Measurements from ENCODE around the gene ZNF444. TPM values are rescaled to one million over a fixed set of nuclear protein-coding genes. Genes with fewer than 3 reads are reported as not detected.
"Not testable (repeated sequence)": the region's sequence is repeated elsewhere in the genome, so short reads cannot be mapped to it uniquely, and the experiment has no call there.

Gene ZNF444
- polyA plus RNA-seq, 1 donor: 18.6 TPM

DNA sequence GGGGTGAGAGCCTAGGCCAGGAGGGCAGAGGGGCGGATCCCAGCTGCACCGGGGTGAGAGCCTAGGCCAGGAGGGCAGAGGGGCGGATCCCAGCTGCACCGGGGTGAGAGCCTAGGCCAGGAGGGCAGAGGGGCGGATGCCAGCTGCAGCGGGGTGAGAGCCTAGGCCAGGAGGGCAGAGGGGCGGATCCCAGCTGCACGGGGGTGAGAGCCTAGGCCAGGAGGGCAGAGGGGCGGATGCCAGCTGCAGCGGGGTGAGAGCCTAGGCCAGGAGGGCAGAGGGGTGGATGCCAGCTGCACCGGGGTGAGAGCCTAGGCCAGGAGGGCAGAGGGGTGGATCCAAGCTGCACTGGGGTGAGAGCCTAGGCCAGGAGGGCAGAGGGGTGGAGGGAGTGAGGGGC lies 35.2 kb downstream of the ZNF444 start:
- DNase-seq (ENCODE audit: low read depth): not testable (repeated sequence)

DNA sequence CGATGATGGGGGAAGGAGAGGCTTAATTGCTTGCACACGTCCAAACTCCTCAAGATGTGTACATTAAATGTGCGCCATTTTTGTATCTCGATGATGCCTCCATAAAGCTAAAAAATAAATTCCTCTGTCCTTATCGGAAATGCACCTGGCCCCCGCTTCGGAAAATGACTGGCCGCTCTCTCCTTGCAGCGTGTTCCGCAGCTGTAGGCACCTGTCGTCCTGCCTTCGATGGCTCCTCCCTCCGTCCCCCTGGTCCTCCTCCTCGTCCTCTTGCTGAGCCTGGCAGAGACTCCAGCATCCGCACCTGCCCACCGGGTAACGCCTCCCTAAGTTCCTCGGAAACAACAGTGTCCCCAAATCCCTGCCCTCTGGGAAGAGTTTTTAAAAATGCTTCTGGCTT lies 35.8 kb downstream of the ZNF444 start:
- no peak for DNase-seq (ENCODE audit: low read depth)

DNA sequence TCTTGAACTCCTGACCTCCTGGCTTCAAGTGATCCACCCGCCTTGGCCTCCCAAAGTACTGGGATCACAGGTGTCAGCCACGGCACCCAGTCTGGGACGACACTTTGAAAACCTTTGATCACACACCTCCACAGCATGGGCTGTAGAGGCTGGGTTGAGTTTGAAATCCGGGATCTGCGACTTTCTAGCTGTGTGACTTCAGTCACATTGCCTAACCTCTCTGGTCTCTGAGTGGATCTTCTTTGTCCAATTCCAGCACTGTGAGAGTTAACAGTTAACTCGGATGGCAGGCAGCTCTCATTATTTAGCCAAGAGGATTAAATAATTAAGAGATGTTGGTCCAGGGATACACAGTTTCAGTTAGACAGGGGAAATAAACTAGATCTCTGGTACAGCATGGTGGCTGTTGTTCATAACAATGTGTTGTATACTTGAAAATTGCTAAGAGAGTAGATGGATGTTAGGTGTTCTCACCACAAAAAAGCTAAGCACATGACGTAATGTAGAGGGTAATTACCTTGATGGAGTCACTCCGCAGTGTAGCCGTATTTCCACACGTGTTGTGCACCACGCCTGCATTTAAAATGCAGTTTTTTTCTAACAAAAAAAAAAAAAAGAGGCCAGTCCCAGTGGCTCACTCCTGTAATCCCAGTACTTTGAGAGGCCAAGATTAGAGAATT lies 36.6 kb downstream of the ZNF444 start:
- DNase-seq (ENCODE audit: low read depth): no peak

DNA sequence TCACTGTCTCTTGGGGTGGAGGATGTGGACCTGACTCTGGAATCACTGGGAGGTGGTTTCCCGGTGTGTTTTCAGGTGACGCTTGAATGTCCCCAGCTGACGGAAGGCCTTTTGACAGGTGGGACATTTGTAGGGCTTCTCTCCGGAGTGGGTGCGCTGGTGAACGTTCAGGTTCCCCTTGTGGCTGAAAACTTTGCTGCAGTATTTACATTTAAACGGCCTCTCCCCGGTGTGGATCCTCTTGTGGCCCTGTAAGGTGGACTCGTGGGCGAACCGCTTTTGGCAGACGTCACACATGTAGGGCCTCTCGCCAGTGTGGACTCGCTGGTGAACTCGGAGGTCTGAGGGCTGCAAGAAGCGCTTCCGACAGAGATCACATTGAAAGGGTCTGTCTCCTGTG lies 48.7 kb downstream of the ZNF444 start:
- no peak for DNase-seq (ENCODE audit: low read depth)

DNA sequence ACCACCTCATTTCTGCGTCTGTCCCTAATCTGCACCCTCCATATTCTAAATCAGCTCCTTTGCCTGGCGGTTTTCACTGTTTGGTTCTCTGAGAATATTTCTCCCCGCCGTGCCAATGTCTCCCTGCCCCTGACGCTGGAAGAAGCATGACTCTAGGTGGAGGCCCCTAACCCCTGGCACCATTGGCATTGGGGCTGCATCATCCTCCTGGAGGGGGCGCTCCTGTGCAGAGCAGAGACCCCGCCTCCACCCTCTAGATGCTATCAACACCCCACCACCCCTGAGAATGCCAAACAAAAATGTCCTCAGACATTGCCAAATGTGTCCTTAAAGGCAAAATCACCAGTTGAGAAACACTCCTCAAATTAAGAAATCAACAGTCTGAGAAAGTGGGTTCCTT lies 50.0 kb downstream of the ZNF444 start:
- DNase-seq (ENCODE audit: low read depth): no peak

DNA sequence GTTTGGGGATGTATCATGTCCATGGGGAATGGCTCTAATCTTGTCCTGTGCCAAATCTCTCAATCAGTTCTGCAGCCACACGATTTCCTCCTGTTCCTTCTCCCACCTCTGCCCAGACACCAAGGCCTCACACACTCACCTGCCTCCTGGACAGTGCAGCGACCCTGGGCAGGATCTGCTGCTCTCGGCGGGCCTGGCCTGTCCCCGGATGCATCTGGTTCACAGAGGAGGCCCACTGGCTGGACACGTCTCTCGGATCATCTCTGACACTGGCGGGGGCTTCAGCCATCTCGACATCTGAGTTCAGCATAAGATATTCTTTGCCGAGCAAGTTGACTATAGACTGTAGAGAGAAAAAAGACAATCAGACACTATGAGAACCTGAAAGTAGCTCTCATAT lies 50.6 kb downstream of the ZNF444 start:
- no peak for DNase-seq (ENCODE audit: low read depth)

DNA sequence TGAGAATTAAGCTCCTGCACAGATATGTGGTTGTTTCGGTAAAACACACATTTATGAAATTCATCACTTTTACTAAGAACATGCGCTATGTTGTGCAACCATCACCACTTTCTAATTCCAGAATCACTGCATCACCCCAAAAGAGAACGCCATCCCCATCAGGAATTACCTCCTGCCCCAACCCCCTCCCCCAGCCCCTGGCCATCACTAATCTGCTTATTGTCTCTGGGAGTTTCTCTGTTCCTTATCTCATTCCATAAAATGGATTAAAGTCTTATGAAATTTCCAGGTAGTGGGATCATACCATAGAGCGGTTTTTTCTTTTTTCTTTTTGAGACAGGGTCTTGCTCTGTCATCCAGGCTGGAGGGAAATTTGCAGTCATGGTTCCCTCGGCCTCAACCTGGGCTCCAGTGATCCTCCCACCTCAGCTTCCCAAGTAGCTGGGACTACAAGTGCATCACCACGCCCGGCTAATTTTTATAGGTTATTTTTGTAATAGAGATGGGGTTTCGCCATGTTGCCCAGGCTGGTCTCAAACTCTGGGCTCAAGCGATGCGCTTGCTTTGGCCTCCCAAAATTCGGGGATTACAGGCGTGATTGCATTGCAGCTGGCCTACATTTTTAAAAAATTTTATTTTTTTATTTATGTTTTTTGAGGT lies 53.0 kb downstream of the ZNF444 start:
- no peak for DNase-seq (ENCODE audit: low read depth)

DNA sequence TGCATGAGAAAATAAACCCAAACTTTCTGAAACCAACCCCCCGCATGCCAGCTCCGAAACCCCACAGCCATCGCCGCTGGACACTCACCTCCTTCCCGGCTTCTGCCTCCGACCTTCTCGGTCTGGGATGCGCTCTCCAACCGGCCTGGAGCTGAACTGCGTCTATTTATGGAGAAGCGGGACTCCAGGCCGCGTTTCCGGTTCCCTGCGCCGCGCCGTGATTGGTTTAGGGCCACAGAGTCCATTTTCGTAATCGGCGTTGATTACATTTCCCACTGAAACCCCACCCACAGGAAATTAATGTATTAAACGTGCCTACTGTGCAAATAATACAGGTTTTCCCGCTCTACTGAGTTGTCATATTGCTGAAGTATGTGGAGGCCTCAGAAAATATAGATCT lies 56.6 kb downstream of the ZNF444 start, which contains the start of gene ZSCAN5B:
Gene ZSCAN5B, minus strand, starts transcription at position 138 of the 400 bp plus-strand sequence. CDS start 4,731 bp downstream, outside the sequence.
- DNase-seq (ENCODE audit: low read depth): not testable (repeated sequence)

DNA sequence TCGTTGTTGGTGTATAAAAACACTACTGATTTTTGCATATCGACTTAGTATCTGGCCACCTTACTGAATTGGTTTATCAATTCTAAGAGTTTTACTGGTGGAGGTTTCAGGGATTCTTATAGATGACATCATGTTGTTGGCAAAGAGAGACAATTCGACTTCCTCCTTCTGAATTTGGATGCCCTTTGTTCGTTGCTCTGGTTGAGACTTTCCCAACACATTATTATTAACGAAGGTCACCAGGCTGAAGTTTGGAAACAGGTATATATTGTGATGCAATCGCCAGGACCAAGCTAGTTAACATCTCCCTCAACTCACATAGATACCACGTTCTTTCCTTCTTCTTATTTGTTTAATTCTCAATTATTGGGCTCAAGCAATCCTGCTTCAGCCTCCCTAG lies 58.6 kb downstream of the ZNF444 start:
- DNase-seq (ENCODE audit: low read depth): no peak

DNA sequence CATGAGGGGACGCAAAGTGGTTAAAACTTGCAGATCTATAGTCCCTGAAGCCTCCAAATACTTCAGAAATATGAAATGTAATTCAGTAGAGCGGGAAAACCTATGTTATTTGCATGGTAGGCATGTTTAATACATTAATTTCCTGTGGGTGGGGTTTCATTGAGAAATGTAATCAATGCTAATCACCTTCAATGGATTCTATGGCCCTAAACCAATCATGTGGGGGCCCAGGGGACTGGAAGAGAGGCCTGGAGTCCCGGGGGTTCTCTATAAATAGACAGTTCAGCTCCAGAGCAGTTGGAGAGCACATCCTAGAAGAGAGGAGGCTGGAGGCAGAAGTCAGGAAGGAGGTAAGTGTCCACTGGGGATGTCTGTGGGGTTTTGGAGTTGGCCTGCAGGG lies 60.9 kb downstream of the ZNF444 start, which contains the start of gene ZSCAN5C:
Gene ZSCAN5C, plus strand, starts transcription at position 301 of the 400 bp plus-strand sequence. CDS start 3,641 bp downstream, outside the sequence.
- no peak for DNase-seq (ENCODE audit: low read depth)

DNA sequence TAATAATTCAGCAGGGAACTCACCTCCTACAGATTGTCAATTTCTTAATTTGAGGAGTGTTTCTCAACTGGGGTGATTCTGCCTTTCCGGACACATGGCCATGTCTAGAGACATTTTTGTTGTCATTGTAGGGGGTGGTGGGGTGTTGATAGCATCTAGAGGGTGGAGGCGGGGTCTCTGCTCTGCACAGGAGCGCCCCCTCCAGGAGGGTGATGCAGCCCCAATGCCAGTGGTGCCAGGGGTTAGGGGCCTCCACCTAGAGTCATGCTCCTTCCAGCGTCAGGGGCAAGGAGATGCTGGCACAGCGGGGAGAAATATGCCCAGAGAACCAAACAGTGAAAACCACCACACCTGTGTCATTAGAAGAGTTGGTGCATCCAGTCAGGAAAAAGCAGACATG lies 66.5 kb downstream of the ZNF444 start:
- not testable (repeated sequence) for DNase-seq (ENCODE audit: low read depth)

DNA sequence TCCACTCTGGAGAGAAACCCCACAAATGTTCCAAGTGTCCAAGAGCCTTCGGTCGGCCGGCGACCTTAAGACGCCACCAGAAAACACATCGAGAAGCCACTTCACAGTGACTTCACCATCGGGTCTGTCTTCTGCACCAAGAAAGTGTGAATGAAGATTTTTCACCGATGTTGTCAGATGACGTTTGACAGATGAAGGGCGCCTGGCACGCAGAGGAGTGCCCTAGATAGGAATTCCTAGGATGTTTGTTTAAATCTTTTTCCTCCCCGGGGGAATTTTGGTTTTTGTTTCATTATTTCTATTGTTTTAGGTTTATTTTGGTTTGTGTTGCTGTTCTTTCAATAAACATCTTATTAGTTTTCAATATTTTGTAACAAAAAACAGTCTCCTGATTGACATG lies 68.0 kb downstream of the ZNF444 start:
- DNase-seq (ENCODE audit: low read depth): no peak

DNA sequence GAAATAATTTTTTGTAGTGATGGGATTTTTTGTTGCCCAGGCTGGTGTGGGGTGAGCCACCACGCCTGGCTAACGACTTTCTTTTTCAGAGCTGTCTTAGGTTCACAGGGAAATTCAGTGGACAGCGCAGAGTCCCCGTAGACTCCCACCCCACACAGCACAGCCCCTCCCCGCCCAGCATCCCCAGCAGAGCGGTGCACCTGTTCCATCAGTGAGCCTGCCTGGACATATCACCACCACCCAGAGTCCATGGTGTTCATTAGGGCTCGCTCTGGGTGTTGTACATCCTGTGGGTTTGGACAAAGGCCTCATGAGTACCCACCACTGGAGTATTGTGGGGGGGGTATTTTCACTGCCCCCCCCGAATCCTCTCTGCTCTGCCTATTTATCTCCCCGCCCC lies 68.9 kb downstream of the ZNF444 start:
- not testable (repeated sequence) for DNase-seq (ENCODE audit: low read depth)

Other genes with a start within 250 kb of the ZNF444 start
- gene NLRP13, start 209.0 kb upstream of the ZNF444 start, polyA plus RNA-seq (ENCODE audit: insufficient read length): not detected
- gene NLRP8, start 193.5 kb upstream of the ZNF444 start, polyA plus RNA-seq (ENCODE audit: insufficient read length): not detected
- gene NLRP5, start 154.5 kb upstream of the ZNF444 start, polyA plus RNA-seq (ENCODE audit: insufficient read length): not detected
- gene ZNF787, start 20.0 kb upstream of the ZNF444 start, polyA plus RNA-seq (ENCODE audit: insufficient read length): 27.9 TPM
- not detected for gene GALP, start 34.7 kb downstream of the ZNF444 start, polyA plus RNA-seq (ENCODE audit: insufficient read length)
- gene ZSCAN5B, start 56.5 kb downstream of the ZNF444 start, polyA plus RNA-seq (ENCODE audit: insufficient read length): not detected
- not detected for gene ZSCAN5C, start 61.0 kb downstream of the ZNF444 start, polyA plus RNA-seq (ENCODE audit: insufficient read length)
- gene EDDM13, start 131.5 kb downstream of the ZNF444 start, polyA plus RNA-seq (ENCODE audit: insufficient read length): 1.8 TPM
- gene ZSCAN5A, start 173.6 kb downstream of the ZNF444 start, polyA plus RNA-seq (ENCODE audit: insufficient read length): 6.0 TPM

All from forelimb muscle (tissue), 1 donor.